K562 (cell line): ENCODE measurements around the gene INSIG1. TPM values are rescaled to one million over a fixed set of nuclear protein-coding genes. Genes with fewer than 3 reads are reported as not detected.

Source experiments
- BRD9 ChIP-seq: fragments of 450-650 bp; IDR thresholded peaks from 2 replicates; pipeline ENCODE4 v1.6.1; 2018; ENCODE audit warnings: low read depth; ENCODE audit not compliant: partially characterized antibody
- ELK3 ChIP-seq: fragments of 450-650 bp; formaldehyde crosslinking; IDR thresholded peaks from 2 replicates; pipeline ENCODE4 v1.4.0; 2020; ENCODE audit warnings: mild to moderate bottlenecking
- ETS1 ChIP-seq: conservative IDR thresholded peaks from 2 replicates; pipeline ENCODE4 v1.6.1; 2011; ENCODE audit warnings: low read depth, mild to moderate bottlenecking, low read length; ENCODE audit not compliant: control insufficient read depth
- FOSL1 ChIP-seq: fragments of 200-800 bp; sonication (Bioruptor generic); conservative IDR thresholded peaks from 2 replicates; pipeline ENCODE4 v1.6.1; 2016; ENCODE audit warnings: missing genetic modification characterization, missing compliant biosample characterization
- FOXO4 ChIP-seq: fragments of 450-650 bp; formaldehyde crosslinking; IDR thresholded peaks from 2 replicates; pipeline ENCODE4 v1.4.0; 2020; ENCODE audit warnings: mild to moderate bottlenecking, moderate library complexity
- GTF2F1 ChIP-seq: IDR thresholded peaks from 2 replicates; pipeline ENCODE4 v1.6.1; 2011; ENCODE audit warnings: low read depth, low read length, improper control_type of control experiment
- HDGF ChIP-seq: fragments of 450-650 bp; IDR thresholded peaks from 2 replicates; pipeline ENCODE4 v1.6.1; 2016
- HLTF ChIP-seq: fragments of 450-650 bp; IDR thresholded peaks from 2 replicates; pipeline ENCODE4 v1.6.1; 2016
- HNRNPLL ChIP-seq: fragments of 200-400 bp; formaldehyde crosslinking; IDR thresholded peaks from 2 replicates; pipeline ENCODE4 v1.6.1; 2017; ENCODE audit warnings: low read length, low read depth, mild to moderate bottlenecking; ENCODE audit not compliant: poor library complexity, severe bottlenecking
- MCM5 ChIP-seq: fragments of 450-650 bp; IDR thresholded peaks from 2 replicates; pipeline ENCODE4 v1.6.1; 2016; ENCODE audit warnings: low read depth
- NCOA4 ChIP-seq: fragments of 450-650 bp; IDR thresholded peaks from 2 replicates; pipeline ENCODE4 v1.6.1; 2018; ENCODE audit warnings: mild to moderate bottlenecking; ENCODE audit not compliant: partially characterized antibody
- RREB1 ChIP-seq: fragments of 250-450 bp; sonication (Bioruptor Pico); IDR thresholded peaks from 2 replicates; pipeline ENCODE4 v1.4.0; 2020
- SNAPC5 ChIP-seq: fragments of 250-450 bp; sonication (Bioruptor Pico); IDR thresholded peaks from 2 replicates; pipeline ENCODE4 v1.8.0; 2021; ENCODE audit warnings: moderate library complexity, mild to moderate bottlenecking, inconsistent platforms
- ZC3H11A ChIP-seq: IDR thresholded peaks from 2 replicates; pipeline ENCODE4 v1.6.1; 2012; ENCODE audit warnings: low read depth, low read length, improper control_type of control experiment
- ZFP36 ChIP-seq: fragments of 150-350 bp; IDR thresholded peaks from 2 replicates; pipeline ENCODE4 v1.6.1; 2018; ENCODE audit warnings: low read length, low read depth; ENCODE audit not compliant: partially characterized antibody
- ZNF239 ChIP-seq: fragments of 250-450 bp; sonication (Bioruptor Pico); IDR thresholded peaks from 2 replicates; pipeline ENCODE4 v1.4.0; 2020; ENCODE audit warnings: mild to moderate bottlenecking
- ZNF644 ChIP-seq: fragments of 200-800 bp; sonication (Bioruptor generic); IDR thresholded peaks from 2 replicates; pipeline ENCODE4 v1.6.1; 2016; ENCODE audit warnings: low read depth, missing genetic modification characterization, missing compliant biosample characterization
- ZNF696 ChIP-seq: fragments of 250-450 bp; sonication (Bioruptor Pico); conservative IDR thresholded peaks from 2 replicates; pipeline ENCODE4 v1.4.0; 2020; ENCODE audit warnings: mild to moderate bottlenecking, moderate library complexity
- ZNF77 ChIP-seq: fragments of 250-450 bp; sonication (Bioruptor Pico); IDR thresholded peaks from 2 replicates; pipeline ENCODE4 v1.5.0; 2020
- ZZZ3 ChIP-seq: fragments of 450-650 bp; IDR thresholded peaks from 2 replicates; pipeline ENCODE4 v1.6.1; 2016; ENCODE audit warnings: antibody characterized with exemption, mild to moderate bottlenecking, moderate library complexity
- polyA plus RNA-seq, 8 experiments: library from polyadenylated mRNA; depleted of rRNA in 4 of 8; stranded (reverse) in 5 of 8; unstranded in 3 of 8; fragments of >200 nt; fragmentation: Nextera tagmentation in 2 of 8; fragmentation: Illumina TruSeq in 1 of 8; extraction: Ambion mirVana in 2 of 8; extraction: Trizol in 1 of 8; gene quantifications; 2 replicates each; pipeline versions ENCODE4 v1.2.1 to v1.2.3, GENCODE V29; 2011 to 2014; ENCODE audit warnings: inconsistent platforms in 1 of 8, missing spikeins in 1 of 8
- total RNA-seq, 7 experiments: library from RNA; depleted of rRNA in 6 of 7; stranded (reverse); fragments of >200 nt in 6 of 7; fragmentation: Illumina TruSeq in 2 of 7; extraction: Trizol in 2 of 7; gene quantifications; 2 replicates each; pipeline versions ENCODE4 v1.2.1 to v1.2.3, GENCODE V29; 2011 to 2021; ENCODE audit warnings: low replicate concordance in 1 of 7

INSIG1 gene
- total and polyA plus RNA-seq, 9 of the 15 experiments (the other 6 are each of a cell fraction or from before 2014, with no cell fraction given), result 57.1 to 787 (median 238) TPM

GRCh38 chr7:155298834-155299534 lies 1.3 kb downstream of the INSIG1 start (continued):
- peak; percentile 99 for TF ChIP-seq RREB1
- TF ChIP-seq ZNF77, result no peak
- TF ChIP-seq BRD9, result no peak
- no peak for TF ChIP-seq ZNF696 (CRISPR knock-in tag)
- no peak for TF ChIP-seq HNRNPLL
- no peak for TF ChIP-seq MCM5
- no peak for TF ChIP-seq SNAPC5 (CRISPR knock-in tag)
- TF ChIP-seq NCOA4, result no peak
- TF ChIP-seq ELK3 (CRISPR knock-in tag), result no peak
- TF ChIP-seq ZNF239, result no peak
- no peak for TF ChIP-seq ZNF644 (tag)
- TF ChIP-seq ETS1, result no peak
- no peak for TF ChIP-seq FOXO4 (CRISPR knock-in tag)
- no peak for TF ChIP-seq ZZZ3
- TF ChIP-seq ZC3H11A, result no peak
- no peak for TF ChIP-seq HLTF
- TF ChIP-seq HDGF, result no peak
- TF ChIP-seq ZFP36, result peak; percentile 1
- no peak for TF ChIP-seq FOSL1
- TF ChIP-seq GTF2F1, result no peak
